GM12864 (cell line): ENCODE measurements around the gene VRTN.
"Not testable (repeated sequence)": the region's sequence is repeated elsewhere in the genome, so short reads cannot be mapped to it uniquely, and the experiment has no call there.

ENCODE experiments used
- DNase-seq: peaks from one replicate; pipeline ENCODE4 v3.0.0-alpha.2; 2011; ENCODE audit warnings: low read depth
- H3K4me3 ChIP-seq: 2 replicates; pipeline ENCODE4 v1.5.1; 2011; ENCODE audit warnings: mild to moderate bottlenecking, low read depth, low read length, control low read depth
- CTCF ChIP-seq: IDR thresholded peaks from 2 replicates; pipeline ENCODE4 v1.5.1; 2011; ENCODE audit warnings: low read depth, mild to moderate bottlenecking, moderate library complexity, low read length, control low read depth, inconsistent platforms; ENCODE audit errors: missing control alignments

The VRTN gene

DNA sequence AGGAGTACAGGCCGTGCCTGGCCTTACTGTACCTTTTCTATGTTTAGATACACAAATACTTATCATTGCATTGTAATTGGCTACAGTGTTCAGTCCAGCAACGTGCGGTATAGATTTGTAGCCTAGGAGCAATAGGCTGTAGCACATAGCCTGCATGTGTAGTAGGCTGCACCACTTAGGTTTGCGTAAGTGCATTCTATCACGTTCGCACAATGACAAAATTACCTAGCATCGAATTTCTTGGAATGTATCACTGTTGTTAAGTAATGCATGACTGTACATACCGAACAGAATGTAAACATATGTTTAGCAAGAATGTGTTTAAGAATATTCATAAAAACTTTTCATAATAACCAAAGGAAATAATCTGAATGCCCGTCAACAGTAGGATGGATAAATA, 31.9 kb downstream of the VRTN start:
- H3K4me3 ChIP-seq, result no peak overlapping the region
- TF ChIP-seq CTCF, result no peak
- no peak for DNase-seq

DNA sequence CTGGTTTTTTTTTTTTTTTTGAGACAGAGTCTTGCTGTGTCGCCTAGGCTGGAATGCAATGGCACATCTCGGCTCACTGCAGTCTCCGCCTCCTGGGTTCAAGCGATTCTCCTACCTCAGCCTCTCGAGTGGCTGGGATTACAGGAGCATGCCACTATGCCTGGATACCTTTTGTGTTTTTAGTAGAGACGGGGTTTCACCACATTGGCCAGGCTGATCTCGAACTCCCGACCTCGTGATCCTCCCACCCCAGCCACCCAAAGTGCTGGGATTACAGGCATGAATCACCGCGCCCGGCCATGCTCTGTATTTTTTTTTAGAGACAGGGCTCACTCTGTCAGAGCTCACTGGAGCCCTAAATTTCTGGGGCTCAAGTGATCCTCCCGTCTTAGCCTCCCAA, 32.6 kb downstream of the VRTN start:
- DNase-seq, result no peak
- TF ChIP-seq CTCF, result no peak
- H3K4me3 ChIP-seq, result no peak overlapping the region

DNA sequence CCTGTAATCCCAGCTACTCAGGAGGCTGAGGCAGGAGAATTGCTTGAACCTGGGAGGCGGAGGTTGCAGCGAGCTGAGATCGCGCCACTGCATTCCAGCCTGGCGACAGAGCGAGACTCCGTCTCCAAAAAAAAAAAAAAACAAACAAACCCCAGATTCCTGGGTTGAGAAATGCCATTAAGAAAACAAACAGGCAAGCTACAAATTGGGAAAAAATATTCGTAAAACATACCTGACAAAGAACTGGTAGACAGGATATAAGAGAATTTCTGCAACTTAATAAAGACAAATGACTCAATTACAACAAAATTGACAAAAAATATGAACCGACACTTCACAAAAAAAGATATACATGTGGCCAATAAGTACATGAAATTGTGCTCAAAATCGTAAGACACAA, 33.3 kb downstream of the VRTN start:
- DNase-seq, H3K4me3 ChIP-seq: not testable (repeated sequence)

- TF ChIP-seq CTCF, result no peak
- no peak overlapping the region for H3K4me3 ChIP-seq
- no peak for DNase-seq
Measured at GRCh38 chr14:74382231-74382630, 34.0 kb downstream of the VRTN start.

- no peak overlapping the region for H3K4me3 ChIP-seq
- DNase-seq, result no peak
- no peak for TF ChIP-seq CTCF
Measured at GRCh38 chr14:74389980-74390379, 41.7 kb downstream of the VRTN start.

DNA sequence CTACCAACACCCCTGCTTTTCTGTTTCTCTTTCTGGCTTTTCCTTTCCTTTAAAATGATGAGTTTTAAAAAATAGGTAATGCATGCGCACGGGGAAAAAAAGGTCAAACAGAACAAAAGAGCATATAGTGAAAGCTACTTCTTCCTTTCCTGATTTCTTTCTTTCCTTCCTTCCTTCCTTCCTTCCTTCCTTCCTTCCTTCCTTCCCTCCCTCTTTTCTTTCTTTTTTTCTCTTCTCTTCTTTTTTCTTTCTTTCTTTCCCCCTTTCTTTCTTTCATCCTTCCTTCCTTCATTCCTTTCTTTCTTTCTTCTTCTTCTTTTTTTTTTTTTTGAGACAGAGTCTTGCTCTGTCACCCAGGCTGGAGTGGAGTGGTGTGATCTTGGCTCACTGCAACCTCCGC, 42.2 kb downstream of the VRTN start:
- not testable (repeated sequence) for DNase-seq, H3K4me3 ChIP-seq

DNA sequence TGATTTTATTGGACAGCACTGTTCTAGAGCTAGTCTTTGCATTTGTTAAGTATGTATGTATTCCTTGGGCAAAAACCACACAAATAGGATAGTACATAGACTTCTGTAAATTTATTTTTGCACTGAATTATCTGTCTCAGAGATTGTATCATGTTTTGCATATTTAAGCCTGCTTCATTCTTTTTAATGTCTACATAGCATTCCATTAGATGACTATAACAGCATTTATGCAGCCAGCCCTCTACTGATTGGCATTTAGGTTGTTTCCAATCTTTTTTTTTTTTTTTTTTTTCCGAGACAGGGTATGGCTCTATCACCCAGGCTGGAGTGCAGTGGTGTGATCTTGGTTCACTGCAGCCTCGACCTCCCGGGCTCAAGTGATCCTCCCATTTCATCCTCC, 43.2 kb downstream of the VRTN start:
- no peak overlapping the region for H3K4me3 ChIP-seq
- no peak for DNase-seq
- TF ChIP-seq CTCF, result no peak

GRCh38 chr14:74392616-74393570, 44.6 kb downstream of the VRTN start:
- no peak overlapping the region for H3K4me3 ChIP-seq
- no peak for DNase-seq
- TF ChIP-seq CTCF, result no peak
